ENCODE data around the gene TMEM198.

DNA sequence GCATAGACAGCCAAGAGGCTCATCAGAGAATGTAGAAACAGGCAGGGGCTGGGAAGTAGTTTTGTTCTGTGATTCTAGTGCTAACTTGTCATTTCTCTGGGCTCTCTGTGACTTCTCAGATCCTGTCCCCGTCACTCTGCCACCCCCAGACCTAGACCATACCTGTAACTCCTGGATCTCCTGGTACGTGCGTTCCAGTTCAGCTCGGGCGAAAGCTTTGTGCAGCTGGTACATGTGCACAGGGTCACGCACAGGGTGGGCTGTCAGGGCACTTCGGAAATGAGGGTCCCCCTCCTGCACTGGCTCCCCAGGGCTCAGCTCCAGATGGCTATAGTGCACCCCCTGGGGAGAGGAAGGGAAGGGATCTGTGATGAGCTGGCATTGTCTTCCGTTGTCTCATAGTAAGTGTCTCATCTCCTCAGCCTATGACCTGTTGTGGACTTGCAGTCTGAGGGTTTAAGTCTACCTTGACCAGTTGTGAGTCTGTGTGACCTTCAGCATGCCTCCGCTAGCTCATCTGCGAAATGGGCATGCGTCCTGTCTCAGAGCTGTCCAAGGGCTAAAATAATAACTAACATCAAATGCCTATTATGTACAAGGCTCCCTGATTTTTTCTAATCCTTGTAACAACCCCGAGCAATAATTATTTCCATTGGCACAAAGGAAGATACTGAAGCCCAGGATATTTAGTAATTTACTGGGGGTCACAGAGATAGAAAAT is 2.9 kb upstream of the TMEM198 start:
- TF ChIP-seq, protein P1, sequence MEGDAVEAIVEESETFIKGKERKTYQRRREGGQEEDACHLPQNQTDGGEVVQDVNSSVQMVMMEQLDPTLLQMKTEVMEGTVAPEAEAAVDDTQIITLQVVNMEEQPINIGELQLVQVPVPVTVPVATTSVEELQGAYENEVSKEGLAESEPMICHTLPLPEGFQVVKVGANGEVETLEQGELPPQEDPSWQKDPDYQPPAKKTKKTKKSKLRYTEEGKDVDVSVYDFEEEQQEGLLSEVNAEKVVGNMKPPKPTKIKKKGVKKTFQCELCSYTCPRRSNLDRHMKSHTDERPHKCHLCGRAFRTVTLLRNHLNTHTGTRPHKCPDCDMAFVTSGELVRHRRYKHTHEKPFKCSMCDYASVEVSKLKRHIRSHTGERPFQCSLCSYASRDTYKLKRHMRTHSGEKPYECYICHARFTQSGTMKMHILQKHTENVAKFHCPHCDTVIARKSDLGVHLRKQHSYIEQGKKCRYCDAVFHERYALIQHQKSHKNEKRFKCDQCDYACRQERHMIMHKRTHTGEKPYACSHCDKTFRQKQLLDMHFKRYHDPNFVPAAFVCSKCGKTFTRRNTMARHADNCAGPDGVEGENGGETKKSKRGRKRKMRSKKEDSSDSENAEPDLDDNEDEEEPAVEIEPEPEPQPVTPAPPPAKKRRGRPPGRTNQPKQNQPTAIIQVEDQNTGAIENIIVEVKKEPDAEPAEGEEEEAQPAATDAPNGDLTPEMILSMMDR (IDR thresholded peaks at IDR 0.05; ENCODE audit: low read depth, low read length, poor library complexity, severe bottlenecking): no peak
- TF ChIP-seq EZH2phosphoT487 (IDR thresholded peaks at IDR 0.05; ENCODE audit: borderline replicate concordance, low read length): no peak

All from DOHH2 (cell line).